Skin epidermis (tissue), 12 donors: ENCODE results near the gene THUMPD1.
"Not testable (repeated sequence)": the region's sequence is repeated elsewhere in the genome, so short reads cannot be mapped to it uniquely, and the experiment has no call there.

Source experiments
- H3K27ac ChIP-seq, 21 experiments: fragments of 200-600 bp; sonication (generic) in 11 of 21; one replicate each; pipeline ENCODE4 v1.5.0; 2020; ENCODE audit warnings: mild to moderate bottlenecking in 3 of 21, inconsistent platforms in 2 of 21, moderate library complexity in 2 of 21
- H3K4me3 ChIP-seq, 7 experiments: fragments of 200-600 bp; sonication (generic) in 2 of 7; one replicate each; pipeline ENCODE4 v1.5.0; 2020; ENCODE audit warnings: inconsistent platforms in 2 of 7, mild to moderate bottlenecking in 2 of 7, moderate library complexity in 1 of 7

THUMPD1 gene

DNA sequence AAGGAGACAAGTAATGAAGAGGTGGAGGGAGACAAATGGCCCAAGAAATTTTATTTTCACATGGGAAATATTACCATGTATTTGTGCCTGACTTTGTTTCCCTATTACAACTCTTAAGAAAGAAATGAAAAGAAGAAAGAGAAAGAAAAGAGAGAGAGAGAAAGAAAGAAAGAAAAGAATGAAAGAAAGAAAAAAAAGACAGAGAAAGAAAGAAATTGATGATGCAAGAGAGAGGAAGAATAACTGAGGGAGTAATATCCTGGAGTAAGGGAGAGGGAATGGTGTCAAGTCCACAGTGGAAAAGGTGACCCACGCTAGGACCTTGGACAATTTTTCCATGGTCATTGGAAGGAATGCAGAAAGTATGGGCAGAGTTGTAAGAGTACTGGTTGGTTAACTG is 12.1 kb upstream of the THUMPD1 start:
- no peak overlapping the region for H3K4me3 ChIP-seq
- H3K27ac ChIP-seq = no peak overlapping the region

DNA sequence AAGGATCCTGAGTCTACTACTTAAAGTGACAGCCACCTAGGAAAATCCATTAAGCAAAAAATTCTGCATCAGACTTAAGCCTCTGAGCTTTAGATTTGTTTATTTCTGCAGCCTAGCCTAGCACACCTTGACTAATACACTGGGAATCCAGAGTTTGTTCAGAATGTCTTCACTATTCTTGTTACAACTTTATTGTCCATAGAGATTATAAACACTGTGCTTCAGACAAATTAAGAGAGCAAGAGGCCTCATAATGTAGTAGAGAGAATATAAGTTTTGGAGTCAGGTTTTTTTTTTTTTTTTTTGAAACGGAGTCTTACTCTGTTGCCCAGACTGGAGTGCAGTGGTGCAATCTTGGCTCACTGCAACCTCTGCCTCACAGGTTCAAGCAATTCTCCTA is 8.9 kb upstream of the THUMPD1 start:
- no peak overlapping the region for H3K4me3 ChIP-seq
- no peak overlapping the region for H3K27ac ChIP-seq

DNA sequence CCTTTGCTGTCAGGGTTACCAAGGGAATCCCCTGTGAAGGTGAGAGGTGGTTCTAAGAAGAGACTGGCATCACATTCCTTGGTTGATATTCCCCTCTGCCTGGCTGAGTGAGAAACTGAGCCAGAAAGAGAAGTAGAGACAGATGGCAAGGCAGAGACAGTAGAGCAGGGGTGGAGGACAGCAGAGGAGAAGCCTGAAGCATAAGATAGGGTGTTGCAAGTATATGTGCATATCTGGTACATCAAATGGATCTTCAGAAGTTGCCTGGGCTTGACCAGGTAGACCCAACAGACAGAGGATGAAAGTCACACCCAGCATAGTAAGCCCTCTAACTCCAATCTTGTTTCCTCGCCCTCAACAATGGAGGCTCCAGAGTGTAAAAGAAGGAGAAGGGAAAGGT is 7.9 kb upstream of the THUMPD1 start:
- H3K27ac ChIP-seq = no peak overlapping the region
- H3K4me3 ChIP-seq = no peak overlapping the region

DNA sequence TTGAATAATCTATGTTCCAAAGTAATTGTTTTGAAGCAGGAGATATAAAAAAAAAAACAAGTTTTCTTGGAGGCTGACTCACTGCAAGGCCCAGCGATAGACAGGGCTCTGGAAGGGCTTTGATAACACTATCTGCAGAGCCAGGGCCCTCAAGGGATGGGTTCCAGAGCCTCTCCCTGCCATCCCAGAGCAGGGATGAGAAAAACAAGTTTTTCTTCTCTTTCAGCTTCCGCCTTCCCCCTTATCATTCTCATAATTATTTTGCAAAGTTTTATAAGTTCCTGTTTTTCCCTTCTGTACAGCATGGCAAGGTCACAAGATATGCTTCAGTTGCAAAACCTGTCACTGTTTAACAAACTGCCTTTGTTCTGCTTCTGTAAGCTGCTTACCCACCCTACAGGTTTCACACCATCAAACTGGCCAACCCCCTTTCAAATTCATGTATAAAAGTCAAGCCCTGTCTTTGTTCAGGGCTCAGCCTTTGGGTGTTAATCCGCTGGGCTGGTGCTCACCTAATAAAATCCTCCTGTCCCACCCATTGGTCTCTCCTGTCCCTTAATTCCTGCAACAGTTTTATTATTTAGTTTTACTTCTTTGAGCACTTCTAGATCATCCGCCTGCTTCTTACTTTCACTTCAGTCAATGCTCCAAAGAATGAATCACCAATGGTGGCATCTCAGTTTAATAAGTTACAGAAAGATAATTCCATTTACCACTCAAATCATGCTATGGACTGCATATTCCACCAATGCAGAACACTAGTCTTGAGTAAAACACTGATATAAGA is 5.6 kb upstream of the THUMPD1 start:
- Histone ChIP-seq H3K4me3 (no peak overlapping the region), H3K27ac (no peak overlapping the region)

DNA sequence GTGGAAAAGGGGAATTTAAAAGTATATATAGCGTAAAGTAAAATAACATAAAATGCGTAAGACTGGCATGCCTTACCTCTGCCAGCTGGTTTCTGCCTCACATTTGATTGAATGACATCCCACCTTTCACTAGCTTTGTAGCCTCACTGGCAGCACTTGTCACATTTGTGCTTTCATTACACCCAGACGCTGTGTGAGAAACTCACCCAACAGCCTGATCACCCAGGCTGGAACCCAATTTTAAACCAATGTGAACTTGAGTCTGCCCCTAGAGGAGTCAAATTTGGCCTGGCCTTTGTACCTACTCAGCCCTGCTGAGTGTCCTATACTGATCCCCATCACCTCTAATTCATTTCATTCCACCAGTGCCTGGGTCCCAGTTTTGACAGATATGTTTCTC is 4.8 kb upstream of the THUMPD1 start:
- H3K27ac ChIP-seq = no peak overlapping the region
- H3K4me3 ChIP-seq = no peak overlapping the region

DNA sequence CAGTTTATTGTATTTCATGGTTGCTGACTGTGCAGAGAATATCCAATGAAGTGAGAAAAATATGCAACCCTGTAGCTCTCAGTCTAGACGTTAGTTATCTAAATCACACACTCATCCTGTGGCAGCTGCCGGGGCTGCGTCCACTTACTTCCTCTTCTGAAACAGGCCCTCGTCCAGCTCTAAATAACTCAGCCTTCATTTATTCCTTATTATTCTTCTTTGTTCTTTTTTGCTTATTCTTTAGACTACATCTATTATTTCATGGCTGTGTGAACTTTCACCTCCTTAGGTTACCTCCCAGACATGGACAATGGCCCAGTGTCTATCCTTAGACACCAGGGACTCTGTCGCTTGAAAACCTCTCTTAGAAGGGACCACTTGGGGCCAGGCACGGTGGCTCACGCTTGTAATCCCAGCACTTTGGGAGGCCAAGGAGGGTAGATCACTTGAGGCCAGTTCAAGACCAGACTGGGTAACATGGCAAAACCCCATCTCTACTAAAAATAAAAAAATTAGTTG is 3.4 kb upstream of the THUMPD1 start:
- no peak overlapping the region for H3K27ac ChIP-seq
- no peak overlapping the region for H3K4me3 ChIP-seq

DNA sequence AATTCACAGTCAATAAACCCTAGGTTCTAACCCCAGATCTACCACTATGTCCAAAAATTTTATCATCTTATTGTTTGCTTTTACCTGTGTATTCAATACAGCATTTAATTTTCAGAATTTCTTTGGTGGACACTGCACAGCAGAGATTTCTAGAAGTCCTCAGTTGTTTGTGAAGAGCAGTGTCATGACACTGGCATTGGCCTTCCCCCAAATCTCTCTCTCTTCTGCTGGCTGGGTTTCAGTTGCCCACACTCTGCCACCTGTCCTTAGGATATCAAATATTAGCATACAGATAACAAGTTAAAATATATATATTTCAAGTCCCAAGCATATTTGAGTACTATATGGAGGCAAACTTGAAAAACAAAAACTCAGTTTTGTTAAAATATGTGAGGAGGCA is 2.0 kb upstream of the THUMPD1 start:
- H3K27ac ChIP-seq = no peak overlapping the region
- H3K4me3 ChIP-seq = no peak overlapping the region

DNA sequence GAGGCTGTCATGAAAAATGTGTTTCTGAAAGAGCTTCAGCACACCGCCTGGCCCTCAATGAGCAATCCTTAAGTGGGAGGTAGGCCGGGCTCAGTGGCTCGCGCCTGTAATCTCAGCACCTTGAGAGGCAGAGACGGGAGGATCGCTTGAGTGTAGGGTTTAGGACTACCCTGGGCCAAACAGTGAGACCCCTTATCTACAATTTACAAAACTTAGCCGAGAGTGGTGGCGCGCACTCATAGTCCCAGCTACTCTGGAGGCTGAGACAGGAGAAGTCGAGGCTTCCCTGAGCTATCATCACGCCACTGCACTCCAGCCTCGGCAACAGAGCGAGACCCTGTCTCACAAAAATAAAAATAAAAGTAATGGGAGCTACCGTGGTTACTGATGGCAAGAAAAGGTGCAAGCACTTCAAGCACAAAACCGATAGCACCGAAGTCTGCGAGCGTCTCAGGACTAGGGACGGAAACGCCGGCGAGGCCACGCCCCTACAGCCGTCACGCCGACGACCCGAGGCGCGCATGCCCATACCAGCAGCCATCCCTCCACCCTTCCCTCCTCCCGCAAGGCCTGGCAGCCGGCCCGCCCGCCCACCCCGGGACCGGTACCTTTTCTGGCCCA is 607 bp downstream of the THUMPD1 start:
- H3K27ac ChIP-seq = peak overlapping the region; percentile 89 to 98 (median 95)
- peak overlapping the region; percentile 65 to 100 (median 98) for H3K4me3 ChIP-seq

DNA sequence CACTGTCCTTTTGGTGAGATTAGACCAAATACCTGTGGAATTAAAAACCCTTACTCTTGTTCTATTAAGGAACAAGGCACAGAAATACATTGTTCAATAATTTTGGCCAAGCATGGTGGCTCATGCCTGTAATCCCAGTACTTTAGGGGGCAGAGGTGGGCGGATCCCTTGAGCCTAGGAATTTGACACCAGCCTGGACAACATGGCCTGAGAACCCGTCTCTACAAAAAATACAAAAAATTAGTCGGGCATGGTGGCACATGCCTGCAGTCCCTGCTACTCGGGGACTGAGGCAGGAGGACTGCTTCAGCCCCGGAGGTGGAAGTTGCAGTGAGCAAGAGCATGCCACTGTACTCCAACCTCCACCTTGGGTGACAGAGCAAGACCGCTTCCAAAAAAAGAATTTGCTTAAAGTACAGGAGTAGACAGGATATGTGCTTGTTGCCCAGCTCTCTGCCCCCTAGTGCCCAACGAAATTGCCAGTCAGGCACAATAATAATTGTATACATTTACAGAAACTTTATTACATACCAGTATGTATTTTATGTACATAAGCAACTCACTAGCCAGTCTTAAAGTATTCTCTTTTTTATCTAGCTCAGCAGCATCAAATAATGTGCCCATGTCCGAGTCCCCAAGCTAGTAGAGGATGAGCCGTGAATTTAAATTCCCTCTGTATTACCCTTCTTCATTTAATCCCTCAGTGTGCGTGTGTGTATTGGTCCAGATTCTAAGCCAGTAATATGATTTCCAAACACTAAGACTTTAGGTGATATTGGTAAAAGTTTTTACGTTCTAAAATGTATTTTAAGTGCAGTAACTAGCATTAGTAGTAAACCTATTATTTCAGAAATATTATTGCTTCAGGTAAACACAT is 1.4 kb downstream of the THUMPD1 start:
- peak overlapping the region; percentile 65 to 100 (median 98) for H3K4me3 ChIP-seq

DNA sequence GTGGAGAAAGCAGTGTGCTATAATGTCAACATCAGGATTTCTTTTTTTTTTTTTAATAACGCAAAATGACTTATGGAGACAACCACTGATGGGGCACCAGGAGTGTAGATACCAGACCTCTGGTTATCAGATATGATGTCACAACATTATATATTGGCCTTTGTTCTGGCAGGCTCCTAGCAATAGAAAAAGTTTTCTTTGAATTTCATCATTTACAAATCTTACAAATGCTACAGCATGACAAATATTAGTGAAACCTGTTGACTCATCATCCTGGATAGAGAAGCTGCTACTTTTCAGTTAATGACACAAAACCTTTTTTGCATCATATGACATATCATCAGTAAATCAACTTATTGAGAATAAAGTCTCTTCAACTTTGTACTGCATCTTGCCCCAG is 6.1 kb downstream of the THUMPD1 start:
- H3K4me3 ChIP-seq = no peak overlapping the region
- H3K27ac ChIP-seq = no peak overlapping the region

More for the DNA sequence above, 1.4 kb downstream of the THUMPD1 start:
- peak overlapping the region in 18 of 21 experiments; percentile 89 to 98 (median 95) for H3K27ac ChIP-seq

DNA sequence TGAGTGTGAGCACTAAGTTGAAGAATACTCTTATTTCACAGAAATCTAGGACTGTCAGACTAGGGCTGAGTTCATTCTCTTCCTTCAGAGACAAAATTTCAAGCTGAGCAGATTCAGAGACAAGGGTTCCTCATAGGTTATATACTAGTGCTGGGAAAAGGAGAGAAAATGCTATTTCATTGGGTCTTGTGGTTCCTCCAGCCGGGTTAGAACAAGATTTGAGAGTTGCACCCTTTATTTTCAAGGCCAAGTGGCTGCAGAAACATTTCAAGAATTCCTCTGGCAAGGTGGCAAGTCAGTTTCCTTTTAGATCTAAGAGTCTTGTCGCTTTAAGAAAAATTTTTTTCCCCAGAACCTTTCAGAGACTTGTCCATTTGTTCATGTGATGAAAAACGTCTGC is 6.8 kb downstream of the THUMPD1 start:
- Histone ChIP-seq H3K27ac (no peak overlapping the region), H3K4me3 (no peak overlapping the region)

DNA sequence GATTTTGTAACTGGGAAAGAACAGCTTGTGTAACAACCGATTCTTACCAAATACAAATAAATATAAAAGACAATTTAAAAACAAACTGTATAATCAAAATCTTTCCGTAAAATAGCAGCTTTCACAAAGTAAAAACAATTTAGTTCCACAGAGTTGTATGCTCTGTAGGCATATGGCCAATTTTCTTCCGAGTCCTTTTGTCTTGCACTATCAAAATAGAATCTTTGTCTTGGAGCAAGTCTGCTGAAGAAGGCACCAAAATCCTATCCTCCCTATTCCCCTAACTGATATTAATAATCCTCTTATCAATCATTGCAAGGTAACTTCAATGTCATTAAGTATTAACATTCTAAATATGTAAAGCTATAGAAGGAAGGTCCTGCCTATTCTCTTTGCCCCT is 7.6 kb downstream of the THUMPD1 start:
- no peak overlapping the region for H3K4me3 ChIP-seq
- H3K27ac ChIP-seq = no peak overlapping the region

DNA sequence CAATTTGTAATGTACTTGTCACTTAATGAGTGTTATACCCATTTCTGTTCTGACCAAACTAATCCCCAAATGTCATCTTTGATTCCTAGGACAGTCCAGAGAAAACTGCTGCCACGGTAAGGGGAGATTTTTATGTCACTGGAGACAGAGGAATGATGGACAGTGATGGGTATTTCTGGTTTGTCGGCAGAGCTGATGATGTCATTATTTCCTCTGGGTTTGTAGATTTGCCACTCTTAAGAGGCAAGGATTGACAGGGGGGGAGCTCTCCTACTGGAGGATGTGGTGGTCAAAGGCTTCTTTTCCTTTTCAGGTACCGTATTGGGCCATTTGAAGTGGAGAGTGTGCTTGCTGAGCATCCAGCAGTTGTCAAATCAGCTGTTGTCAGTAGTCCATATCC is 12.5 kb downstream of the THUMPD1 start:
- Histone ChIP-seq H3K4me3 (no peak overlapping the region), H3K27ac (no peak overlapping the region)

DNA sequence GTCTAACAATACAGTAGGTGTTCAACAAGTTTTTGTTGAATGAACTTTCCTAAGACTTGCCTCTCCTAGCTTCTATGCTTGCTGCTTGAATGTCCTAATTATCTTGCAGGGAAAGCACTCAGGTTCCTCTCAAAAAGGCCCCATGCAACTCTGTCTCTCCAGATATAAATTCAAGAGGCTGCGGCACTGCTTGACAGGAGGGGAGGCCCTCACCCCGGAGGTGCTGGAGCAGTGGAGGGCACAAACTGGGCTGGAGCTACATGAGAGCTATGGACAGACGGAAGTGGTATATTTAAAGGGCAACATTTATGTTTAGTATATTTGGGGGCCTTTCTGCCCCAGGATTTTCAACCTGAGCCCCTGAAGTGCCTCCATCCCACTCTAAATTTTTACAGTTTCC is 14.4 kb downstream of the THUMPD1 start:
- no peak overlapping the region for H3K4me3 ChIP-seq
- no peak overlapping the region for H3K27ac ChIP-seq

DNA sequence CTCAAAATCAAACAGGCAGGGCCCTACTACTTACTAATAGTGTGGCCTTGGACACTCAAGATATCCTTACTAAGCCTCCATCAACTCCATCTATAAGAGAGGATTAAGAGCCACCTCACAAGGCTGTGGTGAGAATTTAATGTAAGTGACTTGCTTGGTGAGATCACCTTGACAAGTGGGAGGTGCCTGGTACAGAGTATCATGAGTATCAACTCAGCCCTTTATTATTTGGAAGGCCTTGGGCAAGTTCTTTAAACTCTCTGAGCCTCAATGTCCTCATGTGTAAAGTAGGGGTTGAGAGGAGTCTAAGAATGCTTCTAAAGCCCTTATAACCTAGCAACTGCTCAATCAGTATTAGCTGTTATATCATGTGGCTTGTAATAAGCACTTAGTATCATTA is 15.0 kb downstream of the THUMPD1 start:
- Histone ChIP-seq H3K4me3 (no peak overlapping the region), H3K27ac (no peak overlapping the region)

DNA sequence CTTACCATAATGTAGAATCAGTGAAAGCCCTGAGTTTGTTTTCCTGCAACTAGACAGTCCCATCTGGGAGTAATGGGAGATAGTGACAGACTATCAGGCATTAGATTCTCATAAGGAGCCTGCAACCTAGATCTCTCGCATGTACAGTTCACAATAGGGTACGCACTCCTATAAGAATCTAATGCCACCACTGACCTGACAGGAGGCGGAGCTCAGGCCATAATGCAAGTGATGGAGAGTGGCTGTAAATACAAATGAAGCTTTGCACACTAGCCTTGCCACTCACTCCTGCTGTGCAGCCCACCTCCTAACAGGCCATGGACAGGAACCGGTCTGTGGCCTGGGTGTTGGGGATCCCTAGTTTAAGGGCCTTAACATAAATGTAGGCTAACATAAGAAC is 21.4 kb downstream of the THUMPD1 start:
- no peak overlapping the region for H3K4me3 ChIP-seq

DNA sequence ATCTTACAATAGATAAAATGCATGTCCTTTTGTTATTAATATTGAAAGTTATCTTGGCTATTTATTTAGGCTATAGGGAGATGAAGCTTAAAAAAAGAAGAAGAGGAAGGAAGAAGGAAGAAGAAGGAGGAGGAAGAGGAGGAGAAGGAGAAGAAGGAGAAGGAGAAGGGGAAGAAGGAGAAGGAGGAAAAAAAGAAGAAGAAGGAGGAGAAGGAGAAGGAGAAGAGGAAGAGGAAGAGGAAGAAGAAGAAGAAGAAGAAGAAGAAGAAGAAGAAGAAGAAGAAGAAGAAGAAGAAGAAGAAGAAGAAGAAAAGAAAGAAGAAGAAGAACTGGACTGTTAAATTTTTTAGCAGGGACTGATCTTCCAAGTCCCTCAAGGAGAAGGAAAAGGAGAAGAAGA is 23.9 kb downstream of the THUMPD1 start:
- H3K4me3 ChIP-seq, H3K27ac ChIP-seq: not testable (repeated sequence)

More for the DNA sequence above, 21.4 kb downstream of the THUMPD1 start:
- no peak overlapping the region for H3K27ac ChIP-seq

DNA sequence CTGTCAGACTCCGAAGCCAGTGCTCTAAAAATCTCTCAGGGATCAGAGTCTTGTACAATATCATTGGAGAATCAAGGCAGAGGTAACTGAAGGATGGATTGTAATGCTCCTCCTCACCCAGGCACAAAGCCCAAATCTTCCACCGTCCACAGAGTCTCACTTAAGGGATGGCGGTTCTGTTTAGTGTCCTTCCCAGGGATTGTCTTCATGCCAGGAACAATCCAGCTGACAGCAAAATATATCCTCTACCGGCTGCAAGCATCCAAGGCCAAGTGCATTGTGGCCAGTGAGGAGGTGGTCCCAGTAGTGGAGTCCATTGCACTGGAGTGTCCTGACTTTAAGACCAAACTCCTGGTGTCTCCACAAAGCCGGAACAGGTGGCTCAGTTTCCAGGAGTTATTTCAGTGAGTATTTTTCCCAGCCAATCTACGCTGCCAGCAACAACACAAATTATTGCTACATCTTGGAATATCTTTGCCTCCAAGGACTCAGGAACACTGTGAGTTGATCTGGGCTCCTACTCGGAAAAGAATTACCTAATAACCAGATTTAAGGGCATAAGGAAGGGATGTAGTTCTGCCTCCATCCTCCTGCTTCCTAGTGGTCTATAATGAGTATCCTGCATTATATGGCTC is 30.2 kb downstream of the THUMPD1 start:
- no peak overlapping the region for H3K27ac ChIP-seq

DNA sequence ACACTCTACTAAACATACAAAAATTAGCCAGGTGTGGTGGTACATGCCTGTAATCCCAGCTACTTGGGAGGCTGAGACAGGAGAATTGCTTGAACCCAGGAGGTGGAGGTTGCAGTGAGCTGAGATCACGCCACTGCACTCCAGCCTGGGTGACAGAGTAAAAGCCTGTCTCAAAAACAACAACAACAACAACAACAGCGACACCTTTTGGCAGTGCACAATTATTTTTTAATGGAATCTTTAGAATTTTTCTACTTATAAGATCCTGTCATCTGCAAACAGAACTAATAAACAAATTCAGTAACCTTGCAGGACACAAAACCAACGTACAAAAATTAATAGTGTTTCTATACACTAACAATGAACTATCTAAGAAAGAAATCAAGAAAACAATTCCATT is 33.5 kb downstream of the THUMPD1 start:
- H3K27ac ChIP-seq, H3K4me3 ChIP-seq: not testable (repeated sequence)

More for the DNA sequence above, 30.2 kb downstream of the THUMPD1 start:
- no peak overlapping the region for H3K4me3 ChIP-seq

DNA sequence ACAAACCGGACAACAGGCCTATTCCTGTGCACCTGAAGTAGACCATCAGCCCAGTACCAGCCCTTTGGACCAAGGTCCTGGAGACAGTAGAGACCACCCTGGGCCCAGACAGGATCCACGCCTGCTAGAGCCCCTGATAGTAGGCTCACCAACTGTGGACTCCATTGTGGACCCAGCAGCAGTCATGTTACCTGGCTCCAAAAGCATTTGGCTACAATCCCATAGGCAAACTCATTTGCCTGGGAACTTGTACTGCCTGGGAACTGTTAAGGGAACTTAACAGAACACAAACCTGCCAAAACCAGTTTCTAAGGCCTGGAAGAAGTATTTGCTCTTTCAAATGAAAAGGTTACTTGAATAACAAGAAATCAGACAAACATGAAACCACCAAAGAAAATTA is 34.2 kb downstream of the THUMPD1 start:
- Histone ChIP-seq H3K27ac (no peak overlapping the region), H3K4me3 (no peak overlapping the region)
